ENCODE measurements around the gene CEBPB.
"Not testable (repeated sequence)": the region's sequence is repeated elsewhere in the genome, so short reads cannot be mapped to it uniquely, and the experiment has no call there.

CEBPB gene

DNA sequence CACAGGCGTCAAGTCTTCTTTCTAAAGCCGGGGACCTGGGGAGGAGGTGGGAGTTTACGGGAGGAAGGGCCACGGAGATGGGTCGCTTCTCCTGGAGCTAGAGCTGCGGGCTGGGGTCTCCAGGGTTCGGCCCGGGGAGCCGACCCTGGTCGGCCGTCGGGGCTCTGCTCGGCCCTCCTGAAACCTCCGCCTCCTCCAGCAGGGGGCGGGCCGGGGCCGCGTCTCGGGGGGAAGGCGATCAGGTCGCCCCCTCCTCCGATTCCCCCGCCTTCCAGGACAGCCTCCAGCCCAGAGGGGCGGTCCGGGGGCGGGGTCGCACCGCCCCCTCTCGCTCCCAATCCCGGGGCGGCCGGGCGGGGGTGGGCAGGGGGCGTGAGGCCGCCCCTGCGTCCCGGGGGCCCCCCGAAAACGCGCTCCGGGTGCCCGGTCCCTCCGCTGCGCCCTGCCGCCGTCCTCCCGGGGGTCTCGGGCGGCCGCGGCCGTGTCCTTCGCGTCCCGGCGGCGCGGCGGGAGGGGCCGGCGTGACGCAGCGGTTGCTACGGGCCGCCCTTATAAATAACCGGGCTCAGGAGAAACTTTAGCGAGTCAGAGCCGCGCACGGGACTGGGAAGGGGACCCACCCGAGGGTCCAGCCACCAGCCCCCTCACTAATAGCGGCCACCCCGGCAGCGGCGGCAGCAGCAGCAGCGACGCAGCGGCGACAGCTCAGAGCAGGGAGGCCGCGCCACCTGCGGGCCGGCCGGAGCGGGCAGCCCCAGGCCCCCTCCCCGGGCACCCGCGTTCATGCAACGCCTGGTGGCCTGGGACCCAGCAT, at the start of gene CEBPB:
Gene CEBPB (plus strand): TSS at position 580 of the 814 bp plus-strand sequence. CDS start 204 bp downstream, at position 784.
- peak; percentile 84 for DNase-seq

GRCh38 chr20:50141018-50141675, 49.5 kb upstream of the CEBPB start:
- DNase-seq, result no peak

GRCh38 chr20:50141811-50142561, 48.6 kb upstream of the CEBPB start:
- no peak for DNase-seq

GRCh38 chr20:50142812-50143211, 47.8 kb upstream of the CEBPB start:
- no peak for DNase-seq

- no peak for DNase-seq
Measured at GRCh38 chr20:50144362-50144761, 46.3 kb upstream of the CEBPB start.

GRCh38 chr20:50145566-50145965, 45.1 kb upstream of the CEBPB start:
- DNase-seq, result no peak

- DNase-seq, result no peak
Measured at GRCh38 chr20:50146214-50146613, 44.4 kb upstream of the CEBPB start.

DNA sequence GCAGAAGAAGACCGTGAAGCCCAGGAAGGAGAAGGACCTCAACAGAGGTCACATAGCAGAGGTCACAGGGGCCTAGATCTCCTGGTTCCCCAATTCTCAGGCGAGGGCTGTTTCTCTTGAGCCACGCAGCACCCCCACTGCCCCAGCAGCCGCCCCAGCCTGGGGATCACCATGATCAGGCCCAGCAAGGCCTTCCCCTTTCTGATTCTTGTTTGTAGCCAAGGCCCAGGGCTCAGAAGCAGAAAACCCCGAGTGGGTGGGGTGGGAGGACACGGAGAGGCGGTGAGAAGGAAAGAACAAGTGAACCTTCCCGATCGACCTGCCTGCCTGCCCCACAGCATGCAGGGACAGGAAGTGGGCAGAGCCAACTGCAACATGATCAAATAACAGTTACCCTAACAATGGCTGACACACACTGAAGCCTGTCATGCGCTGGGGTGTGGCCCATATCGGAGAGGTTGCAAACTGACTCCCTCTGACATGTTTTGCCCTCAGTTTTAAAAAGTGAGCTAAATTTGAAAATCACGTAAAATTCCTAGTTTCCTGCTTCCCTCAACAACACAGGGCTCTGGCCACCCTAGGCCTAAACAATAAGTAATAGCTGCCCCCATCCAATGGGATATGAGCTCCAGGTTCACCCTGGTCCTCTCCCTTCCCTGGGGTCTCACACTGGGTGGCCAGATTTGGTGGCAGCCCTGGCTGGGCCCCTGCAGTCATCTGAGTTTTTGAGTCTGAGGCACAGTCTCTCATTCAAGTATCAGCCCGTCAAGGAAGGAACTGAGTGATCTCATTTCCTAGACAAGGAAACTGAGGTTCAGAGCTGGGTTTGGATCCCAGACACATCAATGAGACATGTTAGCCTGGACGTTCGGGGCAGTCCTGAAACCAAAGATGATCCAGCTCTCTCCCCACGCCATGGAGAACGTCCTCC, 43.6 kb upstream of the CEBPB start:
- peak; percentile 89 for DNase-seq

DNA sequence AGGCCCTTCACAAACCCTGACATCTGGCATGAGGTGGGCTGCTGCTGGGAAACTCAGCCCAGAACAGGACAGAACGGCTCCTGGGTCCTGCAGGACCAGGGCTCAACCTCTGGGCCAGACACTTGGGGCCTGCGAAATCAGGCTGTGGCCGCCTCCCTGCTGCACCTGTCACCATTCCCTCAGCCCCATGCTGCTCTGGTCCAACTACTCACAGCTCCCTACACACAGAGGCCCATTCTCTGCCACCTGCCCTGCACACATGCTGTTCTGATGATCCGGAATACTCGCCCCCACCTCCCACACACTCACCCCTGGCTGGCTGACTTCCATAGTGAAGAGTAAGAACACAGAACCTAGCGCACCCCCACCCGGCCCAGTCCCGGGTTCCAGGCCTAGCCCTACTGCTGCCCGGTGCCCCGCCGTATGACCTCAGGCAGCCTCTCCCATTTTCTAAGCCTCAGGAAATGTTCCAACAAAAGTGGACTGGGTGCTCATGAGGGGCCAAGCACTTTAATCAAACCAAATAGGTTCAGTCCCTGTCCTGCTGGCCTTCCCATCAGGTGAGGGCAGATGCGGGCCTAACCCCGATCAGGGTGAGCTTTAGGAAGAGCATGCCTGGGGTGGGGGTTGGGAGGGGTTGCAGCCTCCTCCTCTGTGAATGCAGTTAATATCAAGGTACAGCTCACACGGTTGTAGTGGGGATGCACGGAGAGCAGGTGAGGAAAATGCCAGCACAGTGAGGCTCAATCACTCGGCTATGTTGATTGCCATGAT, 41.0 kb upstream of the CEBPB start:
- no peak for DNase-seq

- no peak for DNase-seq
Measured at GRCh38 chr20:50151034-50151743, 39.4 kb upstream of the CEBPB start.

- peak; percentile 11 for DNase-seq
Measured at GRCh38 chr20:50152394-50153152, 38.1 kb upstream of the CEBPB start.

DNA sequence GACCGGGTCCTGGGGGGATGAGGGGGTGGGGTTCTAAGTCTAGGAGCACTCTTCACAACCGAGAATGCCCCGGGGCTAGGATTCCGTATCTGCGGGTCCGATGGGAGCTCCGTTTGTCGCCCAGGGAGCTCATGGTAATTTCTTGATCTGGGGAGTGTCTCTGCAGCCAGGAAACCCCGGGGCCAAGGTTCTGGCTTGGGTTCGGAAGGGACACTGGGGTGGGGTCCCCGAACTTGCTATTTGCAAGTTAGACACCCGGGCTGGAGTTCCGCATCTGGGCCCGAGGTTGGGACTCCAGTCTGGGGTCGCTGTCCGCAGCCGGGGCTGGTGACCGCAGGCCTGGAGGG, 37.5 kb upstream of the CEBPB start:
- no peak for DNase-seq

DNA sequence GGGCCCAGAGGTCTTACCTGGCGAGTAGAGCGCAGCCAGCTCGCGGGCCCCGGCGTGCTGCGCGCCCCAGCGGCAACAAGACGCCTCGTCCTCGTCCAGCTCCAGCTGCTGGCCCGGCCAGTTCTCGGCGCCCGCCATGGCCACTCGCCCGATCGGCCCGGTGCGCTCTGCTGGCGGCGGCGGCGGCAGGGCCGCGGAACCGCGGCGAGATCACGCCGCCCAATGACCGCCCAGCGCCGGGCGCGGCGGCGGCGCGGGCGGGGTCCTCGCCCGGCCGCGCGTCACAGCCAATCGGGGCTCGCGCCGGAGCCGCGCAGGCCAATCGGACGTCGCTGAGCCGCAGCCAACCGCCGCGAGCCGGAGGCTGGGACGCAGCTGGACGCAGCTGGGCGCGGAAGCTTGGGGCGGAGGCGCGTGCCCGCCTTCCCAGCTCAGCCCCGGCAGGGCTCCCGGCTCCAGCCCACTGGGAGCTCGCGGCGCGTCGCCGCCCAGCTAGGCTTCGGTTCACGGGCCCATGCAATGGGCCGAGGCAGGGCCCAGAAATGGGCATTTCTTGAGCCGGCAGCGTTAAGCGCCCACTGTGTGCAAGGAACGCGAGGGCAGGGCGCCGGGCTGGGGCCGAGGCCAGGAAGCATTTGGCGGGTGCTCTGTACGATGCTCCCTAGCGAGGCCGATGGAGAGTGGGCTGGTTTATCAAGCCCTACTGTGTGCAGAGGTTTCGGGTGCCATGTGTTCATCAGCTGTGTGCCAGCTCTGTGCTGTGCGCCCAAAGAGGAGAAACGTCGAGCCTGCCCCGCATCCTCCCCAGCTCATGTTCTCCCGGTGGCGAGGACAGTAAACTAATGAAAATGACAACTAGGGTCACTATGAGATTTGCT, 36.9 kb upstream of the CEBPB start, which contains the start of gene PEDS1:
Gene PEDS1 (minus strand): TSS at position 224 of the 878 bp plus-strand sequence. CDS start 86 bp downstream, at position 138.
- peak; percentile 83 for DNase-seq

- DNase-seq, result not testable (repeated sequence)
Measured at GRCh38 chr20:50161494-50161893, 29.1 kb upstream of the CEBPB start.

- DNase-seq, result no peak
Measured at GRCh38 chr20:50163570-50164317, 26.9 kb upstream of the CEBPB start.

GRCh38 chr20:50165684-50166554, 24.7 kb upstream of the CEBPB start:
- peak; percentile 66 for DNase-seq

- peak; percentile 84 for DNase-seq
Measured at GRCh38 chr20:50169329-50169823, 21.3 kb upstream of the CEBPB start.
